ENCODE data around the gene TSPAN1.

Gene TSPAN1

GRCh38 chr1:46174448-46175231 lies at the start of gene TSPAN1:
TSS of gene TSPAN1 (plus strand) at chr1:46175087. CDS start at chr1:46181108, 6,021 bp downstream.
- DNase-seq, result no peak

- no peak for DNase-seq
These were observed 46.5 kb upstream of the TSPAN1 start for GRCh38 chr1:46128344-46128743.

- peak; percentile 56 for DNase-seq
These were observed 44.8 kb upstream of the TSPAN1 start for GRCh38 chr1:46130121-46130520.

GRCh38 chr1:46130606-46131005 lies 44.3 kb upstream of the TSPAN1 start:
- peak; percentile 56 for DNase-seq

GRCh38 chr1:46131093-46131492 lies 43.8 kb upstream of the TSPAN1 start:
- DNase-seq, result peak; percentile 66

GRCh38 chr1:46131712-46132528 lies 43.0 kb upstream of the TSPAN1 start:
- DNase-seq, result peak; percentile 92

- DNase-seq, result peak; percentile 99
These were observed 42.2 kb upstream of the TSPAN1 start, which contains the start of gene PIK3R3 for GRCh38 chr1:46132529-46133180. TSS of gene PIK3R3 (minus strand) at chr1:46132629. CDS start at chr1:46131952, 677 bp downstream.

GRCh38 chr1:46133181-46133658 lies 41.7 kb upstream of the TSPAN1 start:
- no peak for DNase-seq

GRCh38 chr1:46133781-46134350 lies 41.0 kb upstream of the TSPAN1 start:
- DNase-seq, result peak; percentile 67

- DNase-seq, result peak; percentile 95
These were observed 40.1 kb upstream of the TSPAN1 start for GRCh38 chr1:46134660-46135331.

GRCh38 chr1:46136711-46137110 lies 38.2 kb upstream of the TSPAN1 start:
- no peak for DNase-seq

- DNase-seq, result no peak
These were observed 37.0 kb upstream of the TSPAN1 start for GRCh38 chr1:46137916-46138315.

GRCh38 chr1:46148318-46148717 lies 26.6 kb upstream of the TSPAN1 start:
- DNase-seq, result no peak

- DNase-seq, result no peak
These were observed 24.8 kb upstream of the TSPAN1 start for GRCh38 chr1:46150085-46150484.

GRCh38 chr1:46152016-46152415 lies 22.9 kb upstream of the TSPAN1 start:
- DNase-seq, result no peak

GRCh38 chr1:46153228-46153627 lies 21.7 kb upstream of the TSPAN1 start:
- peak; percentile 82 for DNase-seq

GRCh38 chr1:46153732-46154131 lies 21.2 kb upstream of the TSPAN1 start:
- peak; percentile 42 for DNase-seq

- DNase-seq, result no peak
These were observed 17.0 kb upstream of the TSPAN1 start for GRCh38 chr1:46157916-46158311.

- no peak for DNase-seq
These were observed 16.3 kb upstream of the TSPAN1 start for GRCh38 chr1:46158312-46159281.

GRCh38 chr1:46159516-46159915 lies 15.4 kb upstream of the TSPAN1 start:
- DNase-seq, result no peak

- DNase-seq, result no peak
These were observed 14.7 kb upstream of the TSPAN1 start for GRCh38 chr1:46160212-46160611.

Data from DMS79 treated with DMSO at 0.1 percent for 48 hours (cell line).